Measurements from ENCODE around the gene PLA2G5.

DNA sequence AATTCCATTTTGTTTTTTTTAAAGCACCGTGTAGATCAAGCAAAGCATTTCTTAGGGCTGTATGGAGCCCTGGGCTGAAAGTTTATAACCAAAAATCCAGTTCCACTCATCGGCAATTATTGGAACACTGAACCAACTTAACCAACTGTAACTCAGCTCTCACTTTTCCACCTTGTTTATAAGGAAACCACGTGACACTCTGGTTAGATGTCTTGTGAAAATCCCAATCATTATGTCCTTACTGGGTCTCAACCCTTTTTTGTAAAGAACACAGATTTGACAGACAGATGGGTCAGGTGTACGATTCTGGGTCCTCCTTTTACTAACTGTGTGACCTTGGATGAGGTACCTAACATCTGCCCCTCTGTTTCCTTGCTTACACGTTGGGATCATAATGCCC, 6.2 kb downstream of the PLA2G5 start:
- TF ChIP-seq, protein P1, sequence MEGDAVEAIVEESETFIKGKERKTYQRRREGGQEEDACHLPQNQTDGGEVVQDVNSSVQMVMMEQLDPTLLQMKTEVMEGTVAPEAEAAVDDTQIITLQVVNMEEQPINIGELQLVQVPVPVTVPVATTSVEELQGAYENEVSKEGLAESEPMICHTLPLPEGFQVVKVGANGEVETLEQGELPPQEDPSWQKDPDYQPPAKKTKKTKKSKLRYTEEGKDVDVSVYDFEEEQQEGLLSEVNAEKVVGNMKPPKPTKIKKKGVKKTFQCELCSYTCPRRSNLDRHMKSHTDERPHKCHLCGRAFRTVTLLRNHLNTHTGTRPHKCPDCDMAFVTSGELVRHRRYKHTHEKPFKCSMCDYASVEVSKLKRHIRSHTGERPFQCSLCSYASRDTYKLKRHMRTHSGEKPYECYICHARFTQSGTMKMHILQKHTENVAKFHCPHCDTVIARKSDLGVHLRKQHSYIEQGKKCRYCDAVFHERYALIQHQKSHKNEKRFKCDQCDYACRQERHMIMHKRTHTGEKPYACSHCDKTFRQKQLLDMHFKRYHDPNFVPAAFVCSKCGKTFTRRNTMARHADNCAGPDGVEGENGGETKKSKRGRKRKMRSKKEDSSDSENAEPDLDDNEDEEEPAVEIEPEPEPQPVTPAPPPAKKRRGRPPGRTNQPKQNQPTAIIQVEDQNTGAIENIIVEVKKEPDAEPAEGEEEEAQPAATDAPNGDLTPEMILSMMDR (IDR thresholded peaks at IDR 0.05; ENCODE audit: low read depth, low read length) = no peak
- TF ChIP-seq POLR2A (IDR thresholded peaks at IDR 0.05; ENCODE audit: extremely low read depth, insufficient read length) = no peak

Data from NB4 (cell line).